Melanocyte of skin (primary cell): ENCODE measurements around the gene PPP1R1C. TPM values are rescaled to one million over a fixed set of nuclear protein-coding genes. Genes with fewer than 3 reads are reported as not detected.

Experiments
- small RNA-seq, 2 donors: library from RNA; depleted of rRNA; stranded (forward); fragments of <200 nt; gene quantifications; one replicate each; pipeline ENCODE3, GENCODE V24; 2012
- total RNA-seq, 2 donors: library from RNA; depleted of rRNA; stranded (reverse); fragments of >200 nt; gene quantifications; 2 replicates each; pipeline ENCODE4 v1.2.3, GENCODE V29; 2012

Gene PPP1R1C, protein sequence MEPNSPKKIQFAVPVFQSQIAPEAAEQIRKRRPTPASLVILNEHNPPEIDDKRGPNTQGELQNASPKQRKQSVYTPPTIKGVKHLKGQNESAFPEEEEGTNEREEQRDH
- total RNA-seq = under 1 TPM; under 0.01 to 0.34 TPM

DNA sequence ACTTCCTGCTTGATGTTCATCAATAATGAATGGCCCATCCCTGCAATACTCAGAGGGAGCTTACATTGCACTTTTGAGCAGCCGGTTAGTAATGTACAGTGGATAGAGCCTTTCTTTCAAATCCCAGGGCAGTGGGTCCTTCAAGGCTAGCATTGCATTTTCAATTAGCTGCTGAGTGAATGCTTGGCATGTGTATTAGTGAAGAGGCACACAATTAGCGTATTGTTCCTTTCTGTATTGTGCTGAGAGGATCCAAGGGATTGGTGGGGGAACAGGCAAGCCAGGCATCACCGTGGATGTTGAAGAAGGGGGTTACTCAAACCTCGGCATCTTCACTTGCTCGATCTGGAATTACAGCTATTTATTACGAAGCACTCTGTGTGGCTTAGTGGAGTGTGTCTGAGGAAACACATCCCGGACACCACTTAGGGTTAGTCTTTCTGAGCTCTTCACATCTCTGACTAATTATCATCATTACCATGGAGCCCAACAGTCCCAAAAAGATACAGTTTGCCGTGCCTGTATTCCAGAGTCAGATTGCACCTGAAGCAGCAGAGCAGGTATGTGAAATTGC is at the start of gene PPP1R1C:
Gene PPP1R1C (plus strand): TSS at position 222 of the 574 bp plus-strand sequence. CDS start 258 bp downstream, at position 480.

Small RNA genes lying within 50 kb of the gene (small RNA-seq; reads per million reads assigned to genes)
- 0 reads per million in 2 donors for gene RNA5SP113

Other genes starting within 250 kb of the PPP1R1C start
- 100 to 1,000 TPM; 108 to 116 TPM for gene ITPRID2, start 94.1 kb upstream of the PPP1R1C start, total RNA-seq